Esophagus muscularis mucosa (tissue), 4 donors: ENCODE data around the gene CTSV. TPM values are rescaled to one million over a fixed set of nuclear protein-coding genes. Genes with fewer than 3 reads are reported as not detected.
"Not testable (repeated sequence)": the region's sequence is repeated elsewhere in the genome, so short reads cannot be mapped to it uniquely, and the experiment has no call there.

Experiments used
- DNase-seq: peaks from one replicate; pipeline ENCODE4 v3.0.0-alpha.2; 2017; ENCODE audit errors: extremely low spot score
- H3K27ac ChIP-seq, 4 donors: fragments of 200-600 bp; sonication (generic); replicated peaks in 1 of 4; 1 replicate in 3 of 4; 2 replicates in 1 of 4; pipeline ENCODE4 v1.5.1; 2016 to 2019; ENCODE audit warnings: mild to moderate bottlenecking in 1 of 4
- H3K27me3 ChIP-seq, 4 donors: fragments of 200-600 bp; sonication (generic); one replicate each; pipeline versions ENCODE4 v1.5.1 to v1.6.0; 2016 to 2019
- H3K36me3 ChIP-seq, 4 donors: fragments of 200-600 bp; sonication (generic); one replicate each; pipeline ENCODE4 v1.5.1; 2016 to 2019
- H3K4me1 ChIP-seq, 4 donors: fragments of 200-600 bp; sonication (generic); one replicate each; pipeline ENCODE4 v1.5.1; 2016 to 2019
- H3K4me3 ChIP-seq, 4 donors: fragments of 200-600 bp; sonication (generic); 1 replicate in 2 of 4; 2 replicates in 2 of 4; pipeline ENCODE4 v1.5.1; 2016 to 2019; ENCODE audit warnings: mild to moderate bottlenecking in 4 of 4, moderate library complexity in 1 of 4
- H3K9me3 ChIP-seq, 4 donors: fragments of 200-600 bp; sonication (generic); 1 replicate in 3 of 4; 2 replicates in 1 of 4; pipeline ENCODE4 v1.5.1; 2016 to 2019
- EP300 ChIP-seq: sonication (generic); formaldehyde crosslinking; IDR thresholded peaks from one replicate; pipeline ENCODE4 v1.6.1; 2017; ENCODE audit warnings: antibody characterized with exemption
- POLR2A ChIP-seq: fragments of 450-650 bp; IDR thresholded peaks from one replicate; pipeline ENCODE4 v1.6.1; 2017; ENCODE audit warnings: antibody characterized with exemption, moderate library complexity, mild to moderate bottlenecking, low read depth
- POLR2AphosphoS5 ChIP-seq, 2 donors: sonication (generic); formaldehyde crosslinking; IDR thresholded peaks; one replicate each; pipeline ENCODE4 v1.6.1; 2017; ENCODE audit warnings: antibody characterized with exemption in 2 of 2
- WGBS: methylation state at CpG from one replicate; pipeline ENCODE4 v1.1.5; 2018; 5-methylcytosine and 5-hydroxymethylcytosine counted together
- intact Hi-C: fragments of 100-400 bp; cut with DNase I; formaldehyde crosslinking; loops from one replicate; pipeline ENCODE4 v1.15.1; 2023
- total RNA-seq, 4 donors: library from RNA; depleted of rRNA; stranded (reverse); fragments of >200 nt; gene quantifications; one replicate each; pipeline versions ENCODE4 v1.1.0 to v1.2.1, GENCODE V29; 2016
- TF ChIP-seq, protein P1 (sequence below), 3 experiments: fragments of 200-600 bp in 2 of 3; fragments of 450-650 bp in 1 of 3; sonication (generic) in 2 of 3; IDR thresholded peaks; one replicate each; pipeline ENCODE4 v1.5.1; 2017 to 2019; ENCODE audit warnings: antibody characterized with exemption in 3 of 3, mild to moderate bottlenecking in 2 of 3, moderate library complexity in 1 of 3

The CTSV gene
- total RNA-seq, 4 donors from 2014 or later, result not detected

- Histone ChIP-seq H3K36me3 (no peaks in the 10 kb centered on the region), H3K9me3 (peaks cover 0 to 5% (median 0%) of the 10 kb centered on the region in 4 donors), H3K4me3 (peak overlapping the region; percentile 58 to 61 (median 60)), H3K4me1 (peaks cover 7 to 15% (median 15%) of the 10 kb centered on the region in 4 donors), H3K27me3 (peaks cover 0 to 57% (median 3%) of the 10 kb centered on the region in 4 donors), H3K27ac (peak overlapping the region in 3 of 4 donors; percentile 24 to 42 (median 40))
- DNase-seq, result no peak
- WGBS, result 7% methylated on average over 12 of the region's 12 CpGs
- TF ChIP-seq EP300, result no peak
- no peak for TF ChIP-seq POLR2A
- TF ChIP-seq, protein P1, sequence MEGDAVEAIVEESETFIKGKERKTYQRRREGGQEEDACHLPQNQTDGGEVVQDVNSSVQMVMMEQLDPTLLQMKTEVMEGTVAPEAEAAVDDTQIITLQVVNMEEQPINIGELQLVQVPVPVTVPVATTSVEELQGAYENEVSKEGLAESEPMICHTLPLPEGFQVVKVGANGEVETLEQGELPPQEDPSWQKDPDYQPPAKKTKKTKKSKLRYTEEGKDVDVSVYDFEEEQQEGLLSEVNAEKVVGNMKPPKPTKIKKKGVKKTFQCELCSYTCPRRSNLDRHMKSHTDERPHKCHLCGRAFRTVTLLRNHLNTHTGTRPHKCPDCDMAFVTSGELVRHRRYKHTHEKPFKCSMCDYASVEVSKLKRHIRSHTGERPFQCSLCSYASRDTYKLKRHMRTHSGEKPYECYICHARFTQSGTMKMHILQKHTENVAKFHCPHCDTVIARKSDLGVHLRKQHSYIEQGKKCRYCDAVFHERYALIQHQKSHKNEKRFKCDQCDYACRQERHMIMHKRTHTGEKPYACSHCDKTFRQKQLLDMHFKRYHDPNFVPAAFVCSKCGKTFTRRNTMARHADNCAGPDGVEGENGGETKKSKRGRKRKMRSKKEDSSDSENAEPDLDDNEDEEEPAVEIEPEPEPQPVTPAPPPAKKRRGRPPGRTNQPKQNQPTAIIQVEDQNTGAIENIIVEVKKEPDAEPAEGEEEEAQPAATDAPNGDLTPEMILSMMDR (IDR thresholded peaks at IDR 0.05), result no peak
- TF ChIP-seq POLR2AphosphoS5 (IDR thresholded peaks at IDR 0.05), result no peak
- intact Hi-C loops, result loop anchor here (10.0 kb wide), 1 partner anchor 185 kb away; the partner anchor contains the start of gene ZNF782
These were observed 545 bp upstream of the CTSV start for GRCh38 chr9:97039514-97039860.

GRCh38 chr9:97023505-97023904 is 15.4 kb downstream of the CTSV start:
- DNase-seq, intact Hi-C loops: not testable (repeated sequence)
- 92% methylated on average over 1 of the region's 1 CpG for WGBS

GRCh38 chr9:97013151-97014132 is 25.5 kb downstream of the CTSV start:
- under 1% methylated on average over 7 of the region's 97 CpGs for WGBS
- Histone ChIP-seq H3K27ac (peak overlapping the region; percentile 80 to 89 (median 84)), H3K4me3 (peak overlapping the region; percentile 60 to 83 (median 65))
- H3K4me1 ChIP-seq, H3K36me3 ChIP-seq, intact Hi-C loops, H3K9me3 ChIP-seq, H3K27me3 ChIP-seq: not testable (repeated sequence)
- DNase-seq, result peak; percentile 92
- peak; percentile 60 to 83 for TF ChIP-seq POLR2AphosphoS5 (IDR thresholded peaks at IDR 0.05)

More at GRCh38 chr9:97023505-97023904, 15.4 kb downstream of the CTSV start:
- H3K27ac ChIP-seq, H3K36me3 ChIP-seq, H3K9me3 ChIP-seq, H3K4me1 ChIP-seq, H3K4me3 ChIP-seq, H3K27me3 ChIP-seq: not testable (repeated sequence)

GRCh38 chr9:97012617-97013016 is 26.3 kb downstream of the CTSV start:
- intact Hi-C loops, DNase-seq, H3K36me3 ChIP-seq, H3K9me3 ChIP-seq, H3K27me3 ChIP-seq, H3K4me1 ChIP-seq: not testable (repeated sequence)
- Histone ChIP-seq H3K4me3 (peak overlapping the region; percentile 60 to 83 (median 65)), H3K27ac (peak overlapping the region; percentile 80 to 89 (median 84))
- WGBS, result 0% methylated on average over 2 of the region's 18 CpGs
- TF ChIP-seq POLR2AphosphoS5 (IDR thresholded peaks at IDR 0.05), result peak in 1 of 2 donors; percentile 54

GRCh38 chr9:97002195-97002594 is 36.7 kb downstream of the CTSV start:
- H3K27ac ChIP-seq, DNase-seq, H3K27me3 ChIP-seq, H3K4me1 ChIP-seq, H3K4me3 ChIP-seq, H3K36me3 ChIP-seq, intact Hi-C loops, H3K9me3 ChIP-seq: not testable (repeated sequence)

DNA sequence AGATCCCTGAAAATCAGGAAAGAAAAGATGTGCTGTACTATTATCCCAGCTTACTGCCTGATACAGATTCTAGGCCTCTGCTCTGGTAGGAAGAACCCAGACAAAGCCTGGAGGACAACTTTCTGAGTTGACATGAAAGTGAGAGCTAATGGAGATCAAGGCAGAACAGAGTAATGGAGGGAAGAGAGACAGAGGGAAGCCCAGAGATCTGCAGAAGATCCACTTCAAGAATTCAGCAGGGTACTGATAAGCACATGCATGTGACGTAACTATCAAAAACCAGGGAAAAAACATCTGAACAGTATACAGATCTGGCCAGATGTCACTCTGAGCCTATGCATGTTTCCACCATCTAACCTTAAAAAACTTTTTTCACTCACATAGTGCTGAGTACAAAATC is 37.6 kb downstream of the CTSV start:
- intact Hi-C loops, H3K4me1 ChIP-seq, H3K9me3 ChIP-seq, H3K27ac ChIP-seq, H3K36me3 ChIP-seq, H3K4me3 ChIP-seq, H3K27me3 ChIP-seq, DNase-seq: not testable (repeated sequence)
- 100% methylated on average over 1 of the region's 1 CpG for WGBS

GRCh38 chr9:97000139-97000787 is 38.7 kb downstream of the CTSV start:
- 88% methylated on average over 3 of the region's 3 CpGs for WGBS
- H3K9me3 ChIP-seq, H3K4me1 ChIP-seq, H3K36me3 ChIP-seq, intact Hi-C loops, H3K27ac ChIP-seq, H3K4me3 ChIP-seq, H3K27me3 ChIP-seq, DNase-seq: not testable (repeated sequence)

DNA sequence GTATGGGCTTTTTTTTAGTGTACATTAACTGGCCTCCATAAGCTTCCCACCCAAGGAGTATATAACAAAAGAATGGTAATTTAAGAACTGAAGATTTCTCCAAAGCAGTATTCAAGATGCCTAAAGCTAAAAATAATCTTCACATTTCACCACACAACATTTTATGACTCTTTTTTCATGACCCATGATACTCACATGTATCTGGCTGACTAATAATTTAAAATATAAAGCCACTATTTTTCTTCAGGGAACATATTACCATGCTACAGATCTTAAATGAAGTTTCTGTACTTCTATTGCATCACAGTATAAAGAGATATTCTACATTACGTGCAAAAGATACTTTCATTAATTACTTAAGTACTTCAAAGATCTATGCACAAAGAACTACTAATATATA is 39.2 kb downstream of the CTSV start:
- H3K36me3 ChIP-seq, H3K4me1 ChIP-seq, intact Hi-C loops, DNase-seq, H3K9me3 ChIP-seq, H3K27ac ChIP-seq, H3K4me3 ChIP-seq, H3K27me3 ChIP-seq: not testable (repeated sequence)
- 100% methylated on average over 1 of the region's 1 CpG for WGBS

DNA sequence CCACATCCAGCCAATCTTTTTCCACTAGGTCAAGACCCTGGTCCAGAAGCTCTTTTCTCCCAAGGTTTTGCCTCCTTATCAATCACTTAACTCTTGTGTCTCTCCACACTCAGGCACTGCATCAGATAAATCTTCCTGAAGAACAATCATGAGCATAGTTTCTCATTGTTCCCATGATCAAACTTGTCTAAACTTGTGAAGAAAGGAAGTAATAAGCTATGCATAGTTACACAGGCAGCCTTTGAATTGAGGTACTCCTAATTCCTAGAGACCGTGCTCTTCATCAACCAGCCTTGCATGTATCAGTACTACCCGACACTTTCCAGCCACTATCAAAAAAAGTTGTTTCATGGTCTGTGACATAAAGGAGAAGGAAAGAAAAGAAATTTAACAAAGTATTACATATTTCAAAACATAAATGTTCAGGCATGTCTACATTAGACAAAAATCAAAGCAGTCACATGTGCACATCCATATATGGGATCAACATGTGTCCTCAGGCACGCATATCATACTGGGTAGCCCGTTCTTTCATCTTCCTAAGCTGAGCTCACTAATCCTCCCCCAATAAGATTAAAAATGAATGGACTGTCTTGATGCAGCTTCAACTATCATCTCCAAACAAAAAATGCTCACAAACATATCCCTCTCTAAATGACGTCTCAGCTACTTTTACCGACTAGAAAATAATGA is 41.8 kb downstream of the CTSV start:
- DNase-seq, H3K36me3 ChIP-seq, H3K27me3 ChIP-seq, H3K9me3 ChIP-seq, H3K4me1 ChIP-seq, intact Hi-C loops, H3K27ac ChIP-seq, H3K4me3 ChIP-seq: not testable (repeated sequence)
- 80% methylated on average over 6 of the region's 6 CpGs for WGBS

- intact Hi-C loops, DNase-seq, H3K27me3 ChIP-seq, H3K4me3 ChIP-seq, H3K9me3 ChIP-seq, H3K4me1 ChIP-seq, H3K36me3 ChIP-seq, H3K27ac ChIP-seq: not testable (repeated sequence)
- no CpG with 5 or more reads among the region's 2 CpGs for WGBS
These were observed 44.4 kb downstream of the CTSV start for GRCh38 chr9:96994531-96995016.
